Loucy (cell line): ENCODE data around the gene ZNF80.

ENCODE experiments used
- H2AFZ ChIP-seq: fragments of 200-600 bp; sonication (generic); 2 replicates; pipeline ENCODE4 v1.6.0; 2016; ENCODE audit warnings: antibody characterized with exemption, mild to moderate bottlenecking, low read length, moderate library complexity
- H3F3A ChIP-seq: fragments of 200-600 bp; 2 replicates; pipeline ENCODE4 v1.6.0; 2016; ENCODE audit warnings: antibody characterized with exemption, low read depth, mild to moderate bottlenecking
- H3K27me3 ChIP-seq: fragments of 200-600 bp; sonication (generic); 2 replicates; pipeline ENCODE4 v1.6.1; 2014; ENCODE audit warnings: low read length, mild to moderate bottlenecking; ENCODE audit not compliant: insufficient read depth, poor library complexity, severe bottlenecking
- H3K36me3 ChIP-seq: fragments of 200-600 bp; sonication (generic); 2 replicates; pipeline ENCODE4 v1.6.1; 2016; ENCODE audit warnings: low read length; ENCODE audit not compliant: insufficient read depth
- H3K4me1 ChIP-seq: fragments of 200-600 bp; sonication (generic); 2 replicates; pipeline ENCODE4 v1.5.1; 2014; ENCODE audit warnings: low read length, mild to moderate bottlenecking; ENCODE audit not compliant: insufficient read depth, poor library complexity, severe bottlenecking
- H3K4me2 ChIP-seq: fragments of 200-600 bp; sonication (generic); 2 replicates; pipeline ENCODE4 v1.6.0; 2014; ENCODE audit warnings: antibody characterized with exemption, low read length, low read depth, mild to moderate bottlenecking; ENCODE audit not compliant: poor library complexity, severe bottlenecking
- H3K4me3 ChIP-seq: fragments of 200-600 bp; sonication (generic); 2 replicates; pipeline ENCODE4 v1.5.1; 2014; ENCODE audit warnings: low read length, mild to moderate bottlenecking, mixed read lengths; ENCODE audit not compliant: poor library complexity, severe bottlenecking
- H3K79me2 ChIP-seq: fragments of 200-600 bp; sonication (generic); 2 replicates; pipeline ENCODE4 v1.6.1; 2014; ENCODE audit warnings: low read length; ENCODE audit not compliant: insufficient read depth
- H3K9ac ChIP-seq: fragments of 200-600 bp; sonication (generic); 2 replicates; pipeline ENCODE4 v1.6.0; 2014; ENCODE audit warnings: mild to moderate bottlenecking, low read depth, low read length, moderate library complexity; ENCODE audit not compliant: poor library complexity, severe bottlenecking
- H3K9me2 ChIP-seq: fragments of 200-600 bp; sonication (generic); replicated peaks from 2 replicates; pipeline ENCODE4 v1.6.1; 2016; ENCODE audit warnings: low read depth, low read length, mixed read lengths
- H3K9me3 ChIP-seq: fragments of 200-600 bp; sonication (generic); 2 replicates; pipeline ENCODE4 v1.6.1; 2014; ENCODE audit warnings: mild to moderate bottlenecking, antibody characterized with exemption, low read length, low read depth; ENCODE audit not compliant: insufficient read depth
- H4K20me1 ChIP-seq: fragments of 200-600 bp; sonication (generic); 2 replicates; pipeline ENCODE4 v1.6.0; 2014; ENCODE audit warnings: antibody characterized with exemption, low read length, mild to moderate bottlenecking; ENCODE audit not compliant: insufficient read depth, poor library complexity, severe bottlenecking
- CTCF ChIP-seq: fragments of 200-600 bp; sonication (generic); conservative IDR thresholded peaks from 2 replicates; pipeline ENCODE4 v1.5.1; 2014; ENCODE audit warnings: mild to moderate bottlenecking, antibody characterized with exemption, low read length
- EZH2phosphoT487 ChIP-seq: fragments of 200-600 bp; IDR thresholded peaks from 2 replicates; pipeline ENCODE4 v1.6.1; 2018; ENCODE audit warnings: antibody characterized with exemption, mild to moderate bottlenecking, moderate library complexity, borderline replicate concordance

The ZNF80 gene

GRCh38 chr3:114192136-114192535, 45.2 kb downstream of the ZNF80 start:
- Histone ChIP-seq H3K79me2 (no peaks in the 10 kb centered on the region), H3K4me2 (no peak overlapping the region), H3F3A (no peaks in the 10 kb centered on the region), H4K20me1 (no peaks in the 10 kb centered on the region), H3K36me3 (no peaks in the 10 kb centered on the region), H3K4me1 (no peaks in the 10 kb centered on the region), H2AFZ (no peak overlapping the region), H3K9me3 (no peaks in the 10 kb centered on the region), H3K9me2 (no peaks in the 10 kb centered on the region), H3K27me3 (no peaks in the 10 kb centered on the region), H3K9ac (no peak overlapping the region), H3K4me3 (no peak overlapping the region)
- TF ChIP-seq CTCF (no peak), EZH2phosphoT487 (no peak)

- no peak overlapping the region for H3K4me3 ChIP-seq
- no peak overlapping the region for H3K4me2 ChIP-seq
- H3K9ac ChIP-seq = no peak overlapping the region
- TF ChIP-seq EZH2phosphoT487 (no peak), CTCF (no peak)
- H3K9me3 ChIP-seq = no peaks in the 10 kb centered on the region
- H3K27me3 ChIP-seq = no peaks in the 10 kb centered on the region
- no peaks in the 10 kb centered on the region for H3K79me2 ChIP-seq
- H3K9me2 ChIP-seq = 0 out of 2 replicates have a peak, but pooled peaks cover 3% of the 10 kb centered on the region
- H3K4me1 ChIP-seq = no peaks in the 10 kb centered on the region
- no peak overlapping the region for H2AFZ ChIP-seq
- no peaks in the 10 kb centered on the region for H3F3A ChIP-seq
- H4K20me1 ChIP-seq = no peaks in the 10 kb centered on the region
- H3K36me3 ChIP-seq = no peaks in the 10 kb centered on the region
Observed at GRCh38 chr3:114186501-114186900, 50.9 kb downstream of the ZNF80 start.
